GM23338 (cell line): ENCODE measurements around the gene HSPB9. TPM values are rescaled to one million over a fixed set of nuclear protein-coding genes. Genes with fewer than 3 reads are reported as not detected.

Experiments
- ATAC-seq: fragments of 200-7000 bp; cut with Tn5 transposase; 3 replicates; pipeline ENCODE4 v1.9.1; 2020
- DNase-seq: peaks from one replicate; pipeline ENCODE4 v3.0.0-alpha.2; 2015; ENCODE audit warnings: low spot score
- H2AFZ ChIP-seq: fragments of 200-600 bp; sonication (generic); 2 replicates; pipeline ENCODE4 v1.8.0; 2016; ENCODE audit warnings: antibody characterized with exemption, mild to moderate bottlenecking, moderate library complexity
- H3F3A ChIP-seq: fragments of 200-600 bp; sonication (generic); replicated peaks from 2 replicates; pipeline ENCODE4 v1.8.0; 2017; ENCODE audit warnings: antibody characterized with exemption, mixed run types, low read depth
- H3K27ac ChIP-seq: fragments of 200-600 bp; sonication (generic); 2 replicates; pipeline ENCODE4 v1.6.1; 2016; ENCODE audit warnings: low read depth
- H3K27me3 ChIP-seq: fragments of 200-600 bp; sonication (generic); 2 replicates; pipeline ENCODE4 v1.8.0; 2016; ENCODE audit warnings: mild to moderate bottlenecking, mixed run types, moderate library complexity; ENCODE audit not compliant: insufficient read depth
- H3K36me3 ChIP-seq: fragments of 200-600 bp; sonication (generic); 2 replicates; pipeline ENCODE4 v1.8.0; 2016; ENCODE audit warnings: mild to moderate bottlenecking; ENCODE audit not compliant: insufficient read depth
- H3K4me1 ChIP-seq: fragments of 200-600 bp; sonication (generic); 2 replicates; pipeline ENCODE4 v1.8.0; 2016; ENCODE audit warnings: mild to moderate bottlenecking, moderate library complexity; ENCODE audit not compliant: insufficient read depth
- H3K4me2 ChIP-seq: fragments of 200-600 bp; sonication (generic); 2 replicates; pipeline ENCODE4 v1.7.1; 2017; ENCODE audit warnings: mixed run types
- H3K4me3 ChIP-seq: fragments of 200-600 bp; sonication (generic); 2 replicates; pipeline ENCODE4 v1.6.1; 2016; ENCODE audit warnings: mixed run types
- H3K79me2 ChIP-seq: fragments of 200-600 bp; sonication (generic); replicated peaks from 2 replicates; pipeline ENCODE4 v1.8.0; 2017; ENCODE audit warnings: mild to moderate bottlenecking; ENCODE audit not compliant: insufficient read depth
- H3K9me2 ChIP-seq: fragments of 200-600 bp; sonication (generic); 2 replicates; pipeline ENCODE4 v1.8.0; 2017; ENCODE audit not compliant: insufficient read depth
- H4K20me1 ChIP-seq: fragments of 200-600 bp; sonication (generic); replicated peaks from 2 replicates; pipeline ENCODE4 v1.8.0; 2017; ENCODE audit warnings: mild to moderate bottlenecking; ENCODE audit not compliant: insufficient read depth
- H3K27ac Mint-ChIP-seq: 2 replicates; pipeline ENCODE4 v1.8.0; 2020; ENCODE audit warnings: inconsistent platforms, mild to moderate bottlenecking, moderate library complexity, mixed read lengths
- H3K27me3 Mint-ChIP-seq: 3 replicates; pipeline ENCODE4 v1.8.0; 2022; ENCODE audit warnings: low read depth, mild to moderate bottlenecking, moderate library complexity, mixed read lengths, inconsistent platforms; ENCODE audit not compliant: insufficient read depth, poor library complexity
- H3K36me3 Mint-ChIP-seq: 3 replicates; pipeline ENCODE4 v1.8.0; 2021; ENCODE audit warnings: low read depth, mild to moderate bottlenecking, inconsistent platforms, moderate library complexity, mixed read lengths
- H3K4me1 Mint-ChIP-seq: 3 replicates; pipeline ENCODE4 v1.8.0; 2020; ENCODE audit warnings: mild to moderate bottlenecking, inconsistent platforms, mixed read lengths
- H3K4me3 Mint-ChIP-seq: 3 replicates; pipeline ENCODE4 v1.8.0; 2021; ENCODE audit warnings: moderate library complexity, mild to moderate bottlenecking, inconsistent platforms, mixed read lengths
- H3K9me3 Mint-ChIP-seq: 3 replicates; pipeline ENCODE4 v1.8.0; 2020; ENCODE audit warnings: moderate library complexity, mild to moderate bottlenecking, inconsistent platforms, mixed read lengths
- CREB1 ChIP-seq: fragments of 250-450 bp; sonication (Bioruptor Pico); IDR thresholded peaks from 2 replicates; pipeline ENCODE4 v1.5.0; 2020; ENCODE audit warnings: low read depth, mild to moderate bottlenecking, moderate library complexity
- EZH2 ChIP-seq: fragments of 200-600 bp; sonication (generic); IDR thresholded peaks from one replicate; pipeline ENCODE4 v1.8.0; 2017; ENCODE audit warnings: antibody characterized with exemption, mild to moderate bottlenecking, low read depth; ENCODE audit not compliant: unreplicated experiment
- EZH2phosphoT487 ChIP-seq: fragments of 200-600 bp; sonication (generic); IDR thresholded peaks from one replicate; pipeline ENCODE4 v1.8.1; 2018; ENCODE audit warnings: antibody characterized with exemption; ENCODE audit not compliant: unreplicated experiment
- JUNB ChIP-seq: IDR thresholded peaks from one replicate; pipeline ENCODE4 v1.6.1; 2016; ENCODE audit warnings: antibody characterized with exemption; ENCODE audit not compliant: unreplicated experiment
- NANOG ChIP-seq: IDR thresholded peaks from 2 replicates; pipeline ENCODE4 v1.6.1; 2016; ENCODE audit warnings: antibody characterized with exemption, borderline replicate concordance
- POLR2AphosphoS5 ChIP-seq: IDR thresholded peaks from 2 replicates; pipeline ENCODE4 v1.6.1; 2016; ENCODE audit warnings: antibody characterized with exemption, low read depth
- REST ChIP-seq: IDR thresholded peaks from one replicate; pipeline ENCODE4 v1.6.1; 2018; ENCODE audit warnings: antibody characterized with exemption; ENCODE audit not compliant: unreplicated experiment
- STAT1 ChIP-seq: IDR thresholded peaks from one replicate; pipeline ENCODE4 v1.6.1; 2016; ENCODE audit warnings: antibody characterized with exemption; ENCODE audit not compliant: unreplicated experiment
- ZNF114 ChIP-seq: fragments of 250-450 bp; sonication (Bioruptor Pico); IDR thresholded peaks from 2 replicates; pipeline ENCODE4 v1.5.0; 2020; ENCODE audit warnings: mild to moderate bottlenecking, moderate library complexity
- polyA plus RNA-seq: library from polyadenylated mRNA; unstranded; fragments of >200 nt; fragmentation: Nextera tagmentation; extraction: Ambion mirVana; gene quantifications from 2 replicates; pipeline ENCODE4 v1.2.1, GENCODE V29; 2016
- total RNA-seq: library from RNA; depleted of rRNA; stranded (reverse); fragments of >200 nt; shearing (Covaris generic); gene quantifications from 2 replicates; pipeline ENCODE4 v1.2.3, GENCODE V29; 2014
- TF ChIP-seq, protein P1 (sequence below): IDR thresholded peaks from 2 replicates; pipeline ENCODE4 v1.6.1; 2016; ENCODE audit warnings: antibody characterized with exemption
- TF ChIP-seq, protein P2 (sequence below): fragments of 250-450 bp; sonication (Bioruptor Pico); IDR thresholded peaks from 2 replicates; pipeline ENCODE4 v1.5.0; 2020; ENCODE audit warnings: mild to moderate bottlenecking, moderate library complexity
- TF ChIP-seq, protein P3 (sequence below), 2 experiments: fragments of 200-600 bp in 1 of 2; sonication (generic) in 1 of 2; conservative IDR thresholded peaks; 2 replicates each; pipeline versions ENCODE4 v1.5.1 to v1.6.1; 2016 to 2017; ENCODE audit warnings: antibody characterized with exemption in 2 of 2, low read depth in 2 of 2, mild to moderate bottlenecking in 2 of 2, moderate library complexity in 1 of 2

The HSPB9 gene
- total and polyA plus RNA-seq, 2 experiments from 2014 or later, result 0.31 to 0.52 TPM

- TF ChIP-seq EZH2phosphoT487, result no peak
Observed at GRCh38 chr17:42119301-42119700, 3.3 kb upstream of the HSPB9 start (continued).

- Histone ChIP-seq H3K79me2 (no peaks in the 10 kb centered on the region), H3K4me3 (peak overlapping the region; percentile 75; the same call in 1 of the 2 replicates), H3K4me1 (peaks cover 19% of the 10 kb centered on the region; the same call in 1 of the 2 replicates), H3F3A (peaks cover 12% of the 10 kb centered on the region; the same call in 1 of the 2 replicates), H4K20me1 (0 out of 2 replicates have a peak, but pooled peaks cover 5% of the 10 kb centered on the region), H3K36me3 (no peaks in the 10 kb centered on the region), H3K4me2 (peak overlapping the region; percentile 86), H3K9me2 (no peaks in the 10 kb centered on the region), H2AFZ (no peak overlapping the region), H3K27me3 (no peaks in the 10 kb centered on the region), H3K27ac (no peak overlapping the region)
- DNase-seq, result no peak
- no peak overlapping the region for H3K27ac Mint-ChIP-seq
- peaks cover 25% of the 10 kb centered on the region for H3K27me3 Mint-ChIP-seq
- H3K9me3 Mint-ChIP-seq, result no peaks in the 10 kb centered on the region; the same call in 2 of the 3 replicates
- peaks cover 35% of the 10 kb centered on the region for H3K36me3 Mint-ChIP-seq
- H3K4me3 Mint-ChIP-seq, result peak overlapping the region; percentile 67
- H3K4me1 Mint-ChIP-seq, result peaks cover 25% of the 10 kb centered on the region
- ATAC-seq, result peak; percentile 1; the same call in 2 of the 3 replicates
- TF ChIP-seq, protein P1, sequence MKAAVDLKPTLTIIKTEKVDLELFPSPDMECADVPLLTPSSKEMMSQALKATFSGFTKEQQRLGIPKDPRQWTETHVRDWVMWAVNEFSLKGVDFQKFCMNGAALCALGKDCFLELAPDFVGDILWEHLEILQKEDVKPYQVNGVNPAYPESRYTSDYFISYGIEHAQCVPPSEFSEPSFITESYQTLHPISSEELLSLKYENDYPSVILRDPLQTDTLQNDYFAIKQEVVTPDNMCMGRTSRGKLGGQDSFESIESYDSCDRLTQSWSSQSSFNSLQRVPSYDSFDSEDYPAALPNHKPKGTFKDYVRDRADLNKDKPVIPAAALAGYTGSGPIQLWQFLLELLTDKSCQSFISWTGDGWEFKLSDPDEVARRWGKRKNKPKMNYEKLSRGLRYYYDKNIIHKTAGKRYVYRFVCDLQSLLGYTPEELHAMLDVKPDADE, result no peak
- TF ChIP-seq ZNF114 (CRISPR knock-in tag) (no peak), JUNB (no peak), POLR2AphosphoS5 (no peak), EZH2phosphoT487 (no peak), REST (no peak), EZH2 (no peak), CREB1 (CRISPR knock-in tag) (no peak), NANOG (no peak), STAT1 (no peak)
- TF ChIP-seq, protein P2, sequence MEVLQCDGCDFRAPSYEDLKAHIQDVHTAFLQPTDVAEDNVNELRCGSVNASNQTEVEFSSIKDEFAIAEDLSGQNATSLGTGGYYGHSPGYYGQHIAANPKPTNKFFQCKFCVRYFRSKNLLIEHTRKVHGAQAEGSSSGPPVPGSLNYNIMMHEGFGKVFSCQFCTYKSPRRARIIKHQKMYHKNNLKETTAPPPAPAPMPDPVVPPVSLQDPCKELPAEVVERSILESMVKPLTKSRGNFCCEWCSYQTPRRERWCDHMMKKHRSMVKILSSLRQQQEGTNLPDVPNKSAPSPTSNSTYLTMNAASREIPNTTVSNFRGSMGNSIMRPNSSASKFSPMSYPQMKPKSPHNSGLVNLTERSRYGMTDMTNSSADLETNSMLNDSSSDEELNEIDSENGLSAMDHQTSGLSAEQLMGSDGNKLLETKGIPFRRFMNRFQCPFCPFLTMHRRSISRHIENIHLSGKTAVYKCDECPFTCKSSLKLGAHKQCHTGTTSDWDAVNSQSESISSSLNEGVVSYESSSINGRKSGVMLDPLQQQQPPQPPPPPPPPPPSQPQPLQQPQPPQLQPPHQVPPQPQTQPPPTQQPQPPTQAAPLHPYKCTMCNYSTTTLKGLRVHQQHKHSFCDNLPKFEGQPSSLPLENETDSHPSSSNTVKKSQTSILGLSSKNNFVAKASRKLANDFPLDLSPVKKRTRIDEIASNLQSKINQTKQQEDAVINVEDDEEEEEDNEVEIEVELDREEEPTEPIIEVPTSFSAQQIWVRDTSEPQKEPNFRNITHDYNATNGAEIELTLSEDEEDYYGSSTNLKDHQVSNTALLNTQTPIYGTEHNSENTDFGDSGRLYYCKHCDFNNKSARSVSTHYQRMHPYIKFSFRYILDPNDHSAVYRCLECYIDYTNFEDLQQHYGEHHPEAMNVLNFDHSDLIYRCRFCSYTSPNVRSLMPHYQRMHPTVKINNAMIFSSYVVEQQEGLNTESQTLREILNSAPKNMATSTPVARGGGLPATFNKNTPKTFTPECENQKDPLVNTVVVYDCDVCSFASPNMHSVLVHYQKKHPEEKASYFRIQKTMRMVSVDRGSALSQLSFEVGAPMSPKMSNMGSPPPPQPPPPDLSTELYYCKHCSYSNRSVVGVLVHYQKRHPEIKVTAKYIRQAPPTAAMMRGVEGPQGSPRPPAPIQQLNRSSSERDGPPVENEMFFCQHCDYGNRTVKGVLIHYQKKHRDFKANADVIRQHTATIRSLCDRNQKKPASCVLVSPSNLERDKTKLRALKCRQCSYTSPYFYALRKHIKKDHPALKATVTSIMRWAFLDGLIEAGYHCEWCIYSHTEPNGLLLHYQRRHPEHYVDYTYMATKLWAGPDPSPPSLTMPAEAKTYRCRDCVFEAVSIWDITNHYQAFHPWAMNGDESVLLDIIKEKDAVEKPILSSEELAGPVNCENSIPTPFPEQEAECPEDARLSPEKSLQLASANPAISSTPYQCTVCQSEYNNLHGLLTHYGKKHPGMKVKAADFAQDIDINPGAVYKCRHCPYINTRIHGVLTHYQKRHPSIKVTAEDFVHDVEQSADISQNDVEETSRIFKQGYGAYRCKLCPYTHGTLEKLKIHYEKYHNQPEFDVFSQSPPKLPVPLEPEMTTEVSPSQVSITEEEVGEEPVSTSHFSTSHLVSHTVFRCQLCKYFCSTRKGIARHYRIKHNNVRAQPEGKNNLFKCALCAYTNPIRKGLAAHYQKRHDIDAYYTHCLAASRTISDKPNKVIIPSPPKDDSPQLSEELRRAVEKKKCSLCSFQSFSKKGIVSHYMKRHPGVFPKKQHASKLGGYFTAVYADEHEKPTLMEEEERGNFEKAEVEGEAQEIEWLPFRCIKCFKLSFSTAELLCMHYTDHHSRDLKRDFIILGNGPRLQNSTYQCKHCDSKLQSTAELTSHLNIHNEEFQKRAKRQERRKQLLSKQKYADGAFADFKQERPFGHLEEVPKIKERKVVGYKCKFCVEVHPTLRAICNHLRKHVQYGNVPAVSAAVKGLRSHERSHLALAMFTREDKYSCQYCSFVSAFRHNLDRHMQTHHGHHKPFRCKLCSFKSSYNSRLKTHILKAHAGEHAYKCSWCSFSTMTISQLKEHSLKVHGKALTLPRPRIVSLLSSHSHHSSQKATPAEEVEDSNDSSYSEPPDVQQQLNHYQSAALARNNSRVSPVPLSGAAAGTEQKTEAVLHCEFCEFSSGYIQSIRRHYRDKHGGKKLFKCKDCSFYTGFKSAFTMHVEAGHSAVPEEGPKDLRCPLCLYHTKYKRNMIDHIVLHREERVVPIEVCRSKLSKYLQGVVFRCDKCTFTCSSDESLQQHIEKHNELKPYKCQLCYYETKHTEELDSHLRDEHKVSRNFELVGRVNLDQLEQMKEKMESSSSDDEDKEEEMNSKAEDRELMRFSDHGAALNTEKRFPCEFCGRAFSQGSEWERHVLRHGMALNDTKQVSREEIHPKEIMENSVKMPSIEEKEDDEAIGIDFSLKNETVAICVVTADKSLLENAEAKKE, result no peak
- TF ChIP-seq, protein P3, sequence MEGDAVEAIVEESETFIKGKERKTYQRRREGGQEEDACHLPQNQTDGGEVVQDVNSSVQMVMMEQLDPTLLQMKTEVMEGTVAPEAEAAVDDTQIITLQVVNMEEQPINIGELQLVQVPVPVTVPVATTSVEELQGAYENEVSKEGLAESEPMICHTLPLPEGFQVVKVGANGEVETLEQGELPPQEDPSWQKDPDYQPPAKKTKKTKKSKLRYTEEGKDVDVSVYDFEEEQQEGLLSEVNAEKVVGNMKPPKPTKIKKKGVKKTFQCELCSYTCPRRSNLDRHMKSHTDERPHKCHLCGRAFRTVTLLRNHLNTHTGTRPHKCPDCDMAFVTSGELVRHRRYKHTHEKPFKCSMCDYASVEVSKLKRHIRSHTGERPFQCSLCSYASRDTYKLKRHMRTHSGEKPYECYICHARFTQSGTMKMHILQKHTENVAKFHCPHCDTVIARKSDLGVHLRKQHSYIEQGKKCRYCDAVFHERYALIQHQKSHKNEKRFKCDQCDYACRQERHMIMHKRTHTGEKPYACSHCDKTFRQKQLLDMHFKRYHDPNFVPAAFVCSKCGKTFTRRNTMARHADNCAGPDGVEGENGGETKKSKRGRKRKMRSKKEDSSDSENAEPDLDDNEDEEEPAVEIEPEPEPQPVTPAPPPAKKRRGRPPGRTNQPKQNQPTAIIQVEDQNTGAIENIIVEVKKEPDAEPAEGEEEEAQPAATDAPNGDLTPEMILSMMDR (conservative IDR thresholded peaks at IDR 0.05; ENCODE audit: low read depth in 2 of 2), result no peak
Observed at GRCh38 chr17:42120161-42120769, 2.3 kb upstream of the HSPB9 start.
